Stimulated activated CD4-positive, alpha-beta T cell treated with anti-CD3 and anti-CD28 coated beads, Interleukin-2, amount 100 ng/mL, for 48 hours (primary cell): ENCODE results near the gene CXCL5.

Experiments
- DNase-seq, 2 donors: peaks; one replicate each; pipeline ENCODE4 v3.0.0-alpha.2; 2020

Gene CXCL5

DNA sequence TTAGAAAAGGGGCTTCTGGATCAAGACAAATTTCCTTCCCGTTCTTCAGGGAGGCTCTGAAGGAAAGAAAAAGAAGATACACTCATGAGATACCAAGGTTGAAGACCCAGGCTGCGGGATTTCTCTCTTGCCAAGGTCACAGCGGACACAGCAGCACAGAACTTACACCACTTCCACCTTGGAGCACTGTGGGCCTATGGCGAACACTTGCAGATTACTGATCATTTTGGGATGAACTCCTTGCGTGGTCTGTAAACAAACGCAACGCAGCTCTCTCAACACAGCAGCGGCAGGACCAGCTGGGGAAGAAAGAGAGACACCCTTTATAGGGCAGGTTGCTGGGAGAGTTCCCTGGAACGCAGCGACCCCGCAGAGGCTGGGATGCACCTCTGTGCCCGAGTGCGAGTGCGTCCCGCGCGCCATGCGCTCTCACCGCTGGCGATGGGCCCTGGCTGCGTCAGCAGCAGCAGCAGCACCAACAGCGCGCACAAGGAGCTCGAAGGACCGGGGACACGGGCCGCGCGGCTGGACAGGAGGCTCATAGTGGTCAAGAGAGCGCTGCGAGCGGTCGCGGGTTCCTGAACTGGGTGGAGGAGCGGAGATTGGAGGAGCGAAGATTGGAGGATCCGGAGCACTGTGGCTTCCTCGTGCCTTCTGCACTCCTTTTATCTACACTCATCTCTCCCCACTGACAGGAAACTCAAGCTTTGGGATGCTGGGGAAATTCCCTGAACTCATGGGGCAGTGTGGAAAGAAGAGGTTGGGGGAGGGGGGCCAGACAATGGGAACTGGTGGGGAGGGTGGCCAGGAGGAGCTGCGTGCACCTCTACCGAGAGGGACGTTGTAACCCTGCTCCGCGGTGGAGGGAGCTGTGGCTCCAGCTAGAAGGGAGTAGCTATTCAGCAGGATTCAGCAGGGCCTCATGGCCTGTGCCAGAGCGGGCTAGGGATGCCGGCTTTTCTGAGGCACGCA, at the start of gene CXCL5:
Gene CXCL5 (minus strand): TSS at position 638 of the 972 bp plus-strand sequence. CDS start 96 bp downstream, at position 542.
- no peak for DNase-seq

DNA sequence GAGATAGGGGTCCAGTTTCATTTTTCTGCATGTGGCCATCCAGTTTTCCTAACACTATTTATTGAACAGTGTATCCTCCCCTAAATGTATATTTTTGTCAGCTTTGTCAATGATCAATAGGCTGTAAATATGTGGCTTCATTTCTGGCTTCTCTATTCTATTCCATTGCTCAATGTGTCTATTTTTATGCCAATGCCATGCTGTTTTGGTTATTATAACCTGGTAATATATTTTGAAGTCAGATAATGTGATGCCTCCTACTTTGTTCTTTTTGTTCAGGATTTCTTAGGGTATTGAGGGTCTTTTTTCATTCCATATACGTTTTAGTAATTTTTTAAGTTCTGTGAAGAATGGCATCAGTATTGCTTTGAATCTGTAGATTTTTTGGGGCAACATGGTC, 48.7 kb upstream of the CXCL5 start:
- DNase-seq = no peak

DNA sequence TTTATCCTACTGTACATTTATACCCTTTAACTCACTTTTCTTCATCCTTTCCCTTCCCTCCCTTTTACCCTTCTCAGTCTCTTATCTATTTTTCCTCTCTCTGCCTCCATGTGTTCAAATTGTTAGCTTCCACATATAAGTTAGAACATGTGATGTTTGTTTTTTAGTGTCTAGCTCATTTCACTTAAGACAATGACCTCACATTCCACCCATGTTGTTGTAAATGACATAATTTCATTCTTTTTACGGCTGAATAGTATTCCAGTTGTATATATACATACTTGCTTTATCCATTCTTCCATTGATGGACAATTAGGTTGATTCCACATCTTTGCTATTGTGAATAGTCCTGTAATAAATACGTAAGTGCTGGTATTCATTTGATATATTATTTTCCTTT, 47.3 kb upstream of the CXCL5 start:
- no peak for DNase-seq

DNA sequence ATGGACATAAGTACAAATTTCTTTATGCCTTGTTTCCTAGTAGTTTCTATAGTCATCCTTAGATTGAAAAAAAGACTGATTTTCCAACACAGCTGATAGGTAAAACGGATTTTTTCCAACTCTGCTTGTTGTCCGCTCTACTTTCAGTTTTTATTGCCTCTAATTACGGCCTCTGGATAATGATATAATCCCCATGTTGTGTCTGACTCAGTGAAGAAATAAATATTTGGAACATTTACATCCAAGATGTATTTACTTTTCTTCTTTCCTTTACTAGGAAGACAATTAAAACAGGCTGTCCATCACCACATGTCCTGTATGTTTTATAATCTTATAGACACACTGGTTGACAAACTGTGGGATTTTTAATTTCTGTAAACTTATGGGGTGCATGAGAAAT, 46.8 kb upstream of the CXCL5 start:
- DNase-seq = no peak

DNA sequence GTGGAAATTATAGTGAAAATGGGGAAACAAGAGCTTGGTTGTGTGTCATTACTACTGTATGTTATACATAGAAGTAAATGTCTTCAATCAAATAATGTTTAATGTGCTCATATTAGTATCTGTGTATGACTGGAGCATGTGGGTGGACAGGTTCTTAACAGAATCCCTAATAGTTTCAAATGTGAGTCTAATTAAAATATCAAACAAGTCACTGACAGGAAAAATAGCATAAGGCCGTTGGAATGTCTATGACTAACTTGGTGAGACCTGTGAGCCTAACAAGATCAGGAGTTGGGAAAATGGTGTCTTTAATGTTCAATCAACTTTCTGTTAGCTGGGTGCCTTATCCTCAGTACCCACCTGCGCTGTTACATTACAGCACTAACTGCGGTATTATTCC, 46.2 kb upstream of the CXCL5 start:
- no peak for DNase-seq

DNA sequence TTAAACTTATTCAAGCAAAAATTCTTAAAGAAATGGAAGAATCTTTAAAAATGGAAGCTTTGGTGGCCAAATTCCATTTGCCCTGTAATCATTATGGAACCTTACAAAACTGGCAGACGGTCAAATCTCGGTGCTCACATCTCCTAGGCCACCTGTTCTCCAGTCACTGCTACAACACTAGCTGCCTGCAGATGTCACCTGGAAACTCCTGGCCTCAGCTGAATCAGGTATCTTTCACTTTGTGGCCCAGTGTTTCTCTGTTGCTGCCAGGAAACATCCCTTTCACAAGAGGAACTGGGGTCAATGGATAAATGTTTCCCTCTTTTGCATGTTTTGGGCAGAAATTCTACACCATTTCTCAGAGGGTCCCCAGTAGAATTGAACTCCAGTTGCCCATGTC, 44.2 kb upstream of the CXCL5 start:
- DNase-seq = no peak

DNA sequence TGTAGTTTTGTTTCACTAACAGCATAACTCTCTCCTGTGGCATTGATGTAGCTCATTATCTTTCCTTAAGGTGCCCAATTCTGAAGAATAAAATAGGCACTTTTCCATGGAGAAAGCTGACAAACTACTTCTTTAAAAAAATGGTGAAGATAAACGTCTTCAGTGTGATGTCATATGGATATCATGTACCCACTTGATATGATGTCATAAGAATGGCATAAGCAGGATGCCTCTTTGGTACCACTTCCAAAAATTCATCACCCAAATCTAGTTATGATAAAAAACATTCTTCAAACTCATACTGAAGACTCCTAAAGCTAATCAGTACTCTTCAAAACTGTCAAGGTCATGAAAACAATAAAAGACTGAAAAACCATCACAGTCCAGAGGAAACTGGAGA, 42.9 kb upstream of the CXCL5 start:
- no peak for DNase-seq

DNA sequence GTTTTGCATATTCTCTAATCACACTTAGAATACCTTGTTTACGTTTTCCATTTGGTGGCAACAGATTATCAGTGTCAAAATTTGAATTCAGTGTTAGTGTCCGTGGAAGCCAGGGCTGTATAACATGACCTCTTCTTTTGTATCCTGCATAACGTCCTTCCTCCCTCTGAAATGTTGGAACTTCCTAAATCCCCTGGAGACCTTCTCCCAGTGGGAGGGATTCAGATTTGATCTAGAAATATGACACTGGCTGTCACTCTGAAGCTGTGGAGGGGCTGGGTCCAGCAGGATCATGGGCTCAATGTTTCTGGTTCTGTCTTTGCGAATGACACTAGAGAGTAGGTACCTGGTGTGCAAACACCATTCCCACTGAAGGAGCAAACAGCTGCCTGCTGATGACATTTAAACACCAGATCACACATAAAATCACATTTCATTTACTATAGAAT, 40.9 kb upstream of the CXCL5 start:
- no peak for DNase-seq

DNA sequence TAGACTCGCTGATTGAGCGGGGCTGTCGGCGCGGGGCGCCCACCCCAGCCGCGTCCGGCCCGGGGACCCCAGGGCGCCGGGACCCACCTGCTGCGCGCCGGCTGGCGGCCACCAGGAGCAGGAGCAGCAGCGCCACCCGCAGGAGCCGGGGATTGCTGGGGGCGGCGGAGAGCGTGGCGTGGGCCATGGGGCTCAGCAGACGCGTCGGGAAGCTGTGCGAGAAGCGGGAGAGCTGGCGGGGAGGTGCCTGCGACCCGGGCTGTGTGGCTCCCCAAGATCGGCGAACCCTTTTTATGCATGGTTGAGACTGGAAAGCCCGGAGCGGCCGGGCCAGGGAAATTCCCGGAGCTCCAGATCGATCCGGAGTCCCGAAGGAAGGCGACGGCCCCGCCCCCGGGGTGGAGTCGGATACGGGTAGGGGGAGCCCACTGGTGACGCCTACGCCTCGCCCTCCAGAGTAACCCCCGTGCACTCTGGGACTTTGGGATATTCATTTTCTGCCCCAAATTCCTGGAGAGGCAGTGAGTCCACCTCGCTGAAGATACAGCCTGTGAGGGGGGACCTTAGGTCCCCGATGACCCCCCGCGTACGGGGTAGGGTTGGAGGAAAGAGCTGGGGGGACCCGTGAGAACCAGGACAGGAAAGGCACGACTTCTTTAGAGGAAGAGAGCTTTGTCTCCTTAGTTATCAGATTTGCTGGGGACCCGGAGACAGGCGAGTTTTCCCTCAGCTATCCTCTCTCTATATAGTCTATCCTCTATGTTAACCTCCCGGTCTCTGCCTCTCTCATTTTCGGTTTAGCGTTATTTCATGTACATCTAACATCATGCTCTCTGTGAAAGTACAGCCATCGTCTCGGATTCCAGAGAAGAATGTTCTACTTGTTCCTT, 40.2 kb upstream of the CXCL5 start, which contains the start of gene CXCL3:
Gene CXCL3 (minus strand): TSS at position 265 of the 890 bp plus-strand sequence. CDS start 78 bp downstream, at position 187.
- no peak for DNase-seq

DNA sequence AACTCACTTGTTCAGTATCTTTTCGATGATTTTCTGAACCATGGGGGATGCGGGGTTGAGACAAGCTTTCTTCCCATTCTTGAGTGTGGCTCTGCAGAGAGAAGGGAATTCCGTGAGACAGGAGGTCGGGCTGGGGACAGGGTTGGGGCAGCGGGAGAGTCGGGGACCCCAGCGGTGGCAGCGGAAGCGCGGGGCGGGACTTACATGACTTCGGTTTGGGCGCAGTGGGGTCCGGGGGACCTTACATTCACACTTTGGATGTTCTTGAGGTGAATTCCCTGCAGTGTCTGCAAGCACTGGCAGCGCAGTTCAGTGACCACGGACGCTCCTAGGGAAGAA, 39.6 kb upstream of the CXCL5 start:
- no peak for DNase-seq

DNA sequence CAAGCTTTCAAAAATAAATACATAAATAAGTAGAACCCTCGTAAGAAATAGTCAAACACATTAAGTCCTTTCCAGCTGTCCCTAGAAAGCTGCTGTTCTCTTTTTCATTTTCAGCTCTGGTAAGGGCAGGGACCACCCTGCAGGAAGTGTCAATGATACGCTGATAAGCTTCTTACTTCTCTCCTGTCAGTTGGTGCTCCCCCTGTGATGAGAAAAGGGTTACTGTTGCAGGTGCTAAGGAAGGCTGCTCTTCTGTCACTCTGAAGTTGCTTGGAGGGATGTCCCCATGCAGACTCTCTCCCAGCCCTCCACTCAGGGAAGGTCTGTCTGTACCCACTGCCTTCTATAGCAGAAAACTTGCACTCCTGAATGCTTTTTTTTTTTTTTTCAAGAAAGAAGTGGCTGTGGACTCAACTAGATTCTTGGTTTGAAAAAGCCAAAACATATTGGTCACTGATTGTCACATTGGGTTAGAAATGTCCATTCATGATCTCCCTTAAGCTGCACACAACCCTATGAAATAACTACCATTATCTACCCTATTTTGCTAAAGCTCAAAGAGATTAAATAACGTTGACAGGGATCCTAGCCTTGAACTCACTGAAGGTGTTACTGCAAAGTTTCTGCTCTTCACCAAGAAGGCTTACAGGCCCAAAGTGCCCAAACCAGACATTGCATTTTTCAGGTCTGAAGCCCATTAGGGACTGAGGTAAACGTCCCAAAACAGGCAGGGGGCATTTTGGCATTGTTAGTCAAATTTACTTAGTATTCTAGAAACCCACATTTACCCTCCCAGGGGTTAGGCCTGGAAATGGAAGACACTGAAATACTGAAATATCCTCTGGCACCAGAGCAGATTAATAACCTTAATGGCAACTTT, 38.8 kb upstream of the CXCL5 start:
- DNase-seq = no peak

DNA sequence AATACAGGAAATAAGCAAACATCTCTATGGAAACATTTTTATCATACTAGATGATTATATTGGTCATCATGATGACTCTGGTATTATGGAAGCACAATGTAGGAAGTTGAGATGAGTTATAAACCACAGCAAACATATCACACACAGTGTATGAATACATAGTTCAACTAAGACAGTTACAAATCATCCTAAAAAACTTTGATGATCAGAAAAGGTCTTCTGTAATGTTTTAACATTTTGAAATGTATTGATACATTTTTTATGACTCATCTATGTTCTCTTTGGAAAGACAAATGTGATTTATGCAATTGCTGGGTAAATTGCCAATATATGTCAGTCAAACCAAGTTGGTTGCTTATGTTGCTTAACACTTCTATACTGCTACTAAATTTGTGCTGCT, 35.3 kb upstream of the CXCL5 start:
- DNase-seq = no peak

DNA sequence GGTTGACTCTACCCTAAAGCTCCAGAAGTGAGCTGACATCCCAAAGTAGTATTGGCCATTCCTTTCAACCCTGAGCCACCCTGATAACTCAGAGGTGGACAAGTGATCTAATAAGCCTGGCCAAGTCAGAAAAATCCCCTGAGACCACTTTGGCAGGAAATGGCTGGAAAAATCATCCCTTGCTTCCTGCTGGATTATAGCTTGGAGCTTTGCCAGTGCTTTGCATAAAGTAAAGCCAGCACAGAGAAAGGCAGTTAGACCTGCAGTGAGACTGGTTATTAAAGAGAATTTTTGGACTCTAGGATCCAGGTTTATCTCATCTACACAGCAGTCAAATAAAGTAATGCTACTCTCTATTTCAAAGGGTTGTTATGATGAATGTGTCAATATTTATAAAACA, 33.6 kb upstream of the CXCL5 start:
- no peak for DNase-seq

DNA sequence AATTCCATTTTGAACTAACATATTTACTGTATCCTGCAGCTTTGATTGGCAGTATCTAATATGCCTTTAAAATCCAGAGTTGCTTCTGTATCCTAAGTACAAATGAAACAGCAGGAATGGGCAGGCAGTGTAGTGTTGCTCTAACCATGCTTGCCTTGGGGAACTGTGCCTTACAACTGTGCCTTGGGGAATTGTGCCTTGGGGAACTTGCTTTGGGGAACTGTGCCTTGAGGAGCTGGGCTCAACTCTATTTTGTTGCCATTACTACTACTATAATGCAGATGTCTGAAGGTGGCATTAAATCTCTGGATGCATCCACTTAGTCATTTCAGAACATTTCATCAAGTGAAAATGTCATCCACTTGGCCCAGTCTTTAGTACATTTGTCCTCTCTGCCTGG, 33.1 kb upstream of the CXCL5 start:
- no peak for DNase-seq

DNA sequence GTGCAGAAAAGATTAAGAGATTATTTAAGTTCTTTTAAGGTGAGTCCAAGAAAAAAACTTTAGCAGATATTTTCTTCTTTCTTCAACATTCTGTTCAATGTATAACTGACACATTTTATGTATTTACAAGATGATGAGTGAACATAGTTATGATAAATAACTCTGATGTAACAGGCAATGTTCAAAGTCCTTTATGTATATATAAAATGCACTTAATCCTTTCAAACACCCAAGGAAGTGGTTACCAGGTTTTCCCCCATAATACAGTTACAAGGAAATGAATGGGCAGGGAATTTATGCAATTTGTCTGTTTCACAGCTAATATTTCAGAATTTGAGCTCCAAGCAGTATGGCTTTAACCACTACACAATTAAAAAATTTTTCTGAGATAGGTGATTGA, 31.8 kb upstream of the CXCL5 start:
- DNase-seq = no peak

DNA sequence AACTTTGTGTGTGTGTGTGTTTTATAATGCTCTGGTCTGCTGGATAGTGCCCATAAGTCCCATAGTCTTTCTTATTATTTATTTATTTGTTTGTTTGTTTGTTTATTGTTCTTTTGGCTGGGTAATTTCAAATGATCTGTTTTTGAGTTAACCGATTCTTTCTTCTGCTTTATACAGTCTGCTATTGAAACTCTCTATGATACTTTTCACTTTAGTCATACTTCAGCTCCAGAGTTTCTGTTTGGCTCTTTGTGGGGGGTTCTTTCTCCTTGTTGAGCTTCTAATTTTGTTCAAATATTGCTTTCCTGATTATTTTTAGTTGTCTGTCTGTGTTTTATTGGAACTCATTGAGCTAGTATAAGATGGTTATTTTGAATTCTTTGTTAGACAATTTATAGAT, 30.0 kb upstream of the CXCL5 start:
- no peak for DNase-seq

DNA sequence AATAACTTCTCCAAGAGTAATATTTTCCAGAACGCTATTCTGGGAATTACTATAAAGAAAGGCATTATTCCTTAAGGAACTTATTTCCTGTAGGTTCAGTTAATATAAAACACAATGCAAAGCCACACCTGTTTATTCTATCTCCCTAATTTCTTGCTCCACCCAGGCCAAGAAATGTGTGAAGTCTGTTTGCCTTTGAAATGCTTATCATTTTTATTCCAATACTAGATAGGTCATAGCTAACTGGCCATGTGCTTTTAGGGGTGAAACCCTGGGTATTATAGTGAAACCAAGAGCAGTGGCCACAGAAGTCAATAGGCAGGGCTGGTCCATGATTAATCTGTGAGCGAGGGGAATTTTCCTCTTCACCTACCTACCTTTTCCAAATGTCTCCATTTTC, 25.2 kb upstream of the CXCL5 start:
- no peak for DNase-seq

DNA sequence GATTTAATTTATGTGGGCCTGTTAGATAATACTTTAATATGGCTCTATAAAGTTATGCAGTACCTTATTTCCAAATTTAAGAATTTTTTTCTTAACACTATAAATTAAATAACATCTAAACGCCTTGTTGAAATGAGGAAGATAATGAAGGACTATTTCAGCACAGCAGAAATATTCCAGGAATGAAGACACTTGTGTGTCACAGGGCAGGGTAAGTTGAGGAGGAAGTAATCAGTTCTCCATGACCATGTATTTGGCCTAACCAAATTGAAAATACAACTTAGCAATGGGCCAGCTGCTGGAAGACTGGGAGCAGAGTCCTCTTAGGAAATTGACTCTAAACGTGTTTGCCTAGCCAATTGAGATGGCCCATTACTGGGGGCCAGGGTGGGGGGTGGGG, 23.1 kb upstream of the CXCL5 start:
- DNase-seq = no peak

DNA sequence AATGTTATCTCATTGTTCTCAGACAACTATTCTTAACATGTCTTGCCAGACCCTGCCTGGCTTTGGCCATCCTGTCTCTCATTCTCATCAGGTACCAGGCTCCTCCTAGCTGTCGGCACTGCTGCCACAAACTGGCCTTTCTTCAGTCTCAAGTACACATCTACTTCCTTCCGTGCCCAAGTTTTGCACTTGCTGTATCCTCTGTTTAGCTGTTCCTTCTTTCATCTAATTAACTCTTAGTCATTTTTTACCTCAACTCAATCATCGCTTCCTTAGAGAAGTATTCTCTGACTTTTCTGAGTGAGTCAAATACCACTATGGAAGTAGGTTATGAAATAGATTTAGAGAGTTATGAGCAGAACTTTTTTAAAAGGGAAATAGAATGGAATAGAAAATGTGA, 20.3 kb upstream of the CXCL5 start:
- no peak for DNase-seq

DNA sequence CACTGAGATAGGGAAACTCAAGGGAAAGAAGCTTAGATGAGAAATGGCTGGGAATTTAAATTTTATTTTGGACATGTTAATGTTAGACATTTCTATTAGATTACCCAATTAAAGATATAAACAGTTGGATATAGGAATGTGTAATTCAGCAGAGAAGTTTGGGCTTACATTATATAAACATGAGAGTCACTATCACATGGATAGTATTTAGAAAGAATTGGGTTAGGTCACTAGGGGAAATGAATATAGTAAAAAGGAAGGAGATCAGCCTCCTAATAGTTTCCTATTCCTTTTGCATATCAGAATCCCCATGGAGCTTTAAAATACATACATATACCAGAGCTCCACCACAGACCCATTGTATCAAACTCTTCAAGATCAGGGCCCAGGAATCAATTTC, 19.6 kb upstream of the CXCL5 start:
- DNase-seq = no peak

DNA sequence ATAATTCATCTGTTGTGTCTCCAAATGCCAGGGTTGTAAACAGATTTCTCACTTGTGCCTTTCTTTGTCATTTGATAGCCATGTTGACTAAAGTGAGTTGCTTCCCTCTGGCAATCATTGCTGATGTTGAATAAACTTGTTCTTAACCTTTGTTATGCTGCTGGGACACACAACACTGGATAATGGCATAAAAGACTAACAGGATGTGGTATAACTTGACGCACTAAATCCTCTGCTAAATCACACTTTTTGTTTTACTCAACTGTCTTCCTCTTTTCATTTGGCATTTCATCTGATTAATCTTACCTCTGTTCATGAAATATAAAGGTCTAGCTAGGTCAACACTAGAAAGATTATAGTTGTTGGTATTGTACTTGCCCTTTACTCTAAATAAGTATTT, 17.6 kb upstream of the CXCL5 start:
- no peak for DNase-seq

DNA sequence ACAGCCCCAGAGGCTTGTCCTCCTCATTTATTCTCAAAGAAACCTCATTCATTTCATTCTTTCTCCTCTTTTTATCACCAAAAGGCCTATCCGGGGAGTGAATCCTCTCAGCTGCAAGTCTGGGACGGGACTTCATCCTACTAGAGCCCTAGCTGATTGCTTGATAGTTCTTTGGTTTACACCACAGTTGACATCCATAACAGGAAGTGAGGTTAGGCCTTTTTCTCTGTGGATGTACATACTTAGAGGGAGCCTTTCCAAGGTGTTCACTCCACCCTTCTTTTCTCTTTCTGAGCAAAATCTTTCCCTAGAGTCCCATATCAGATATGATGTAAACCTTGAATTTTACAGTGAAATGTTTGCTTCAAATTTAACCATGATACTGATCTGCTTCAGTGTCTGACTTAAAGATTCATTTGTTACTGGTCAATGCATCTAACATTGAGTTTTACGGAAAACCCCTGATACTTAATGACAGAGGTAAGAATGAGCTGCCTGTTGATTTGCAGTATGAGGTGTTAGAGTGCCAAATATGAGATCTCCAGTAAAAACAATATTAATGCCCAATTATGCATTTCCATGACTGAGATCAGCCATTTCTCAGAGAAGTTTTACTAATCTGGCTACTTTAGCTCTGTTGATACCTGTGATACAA, 16.8 kb upstream of the CXCL5 start:
- no peak for DNase-seq
